GM19372 (cell line): ENCODE measurements around the gene EVPLL.
"Not testable (repeated sequence)": the region's sequence is repeated elsewhere in the genome, so short reads cannot be mapped to it uniquely, and the experiment has no call there.

Experiments used
- ATAC-seq: cut with Tn5 transposase; IDR thresholded peaks from one replicate; pipeline ENCODE4 v1.9.1; 2021; ENCODE audit warnings: mild to moderate bottlenecking, low read depth, moderate library complexity; ENCODE audit not compliant: unreplicated experiment

EVPLL gene

GRCh38 chr17:18378614-18379013 lies 1.0 kb downstream of the EVPLL start:
- ATAC-seq: not testable (repeated sequence)

GRCh38 chr17:18379246-18380146 lies 1.9 kb downstream of the EVPLL start:
- no peak for ATAC-seq

- ATAC-seq: no peak
Measured at GRCh38 chr17:18380471-18381157, 3.0 kb downstream of the EVPLL start.

GRCh38 chr17:18381158-18381952 lies 3.8 kb downstream of the EVPLL start:
- no peak for ATAC-seq

DNA sequence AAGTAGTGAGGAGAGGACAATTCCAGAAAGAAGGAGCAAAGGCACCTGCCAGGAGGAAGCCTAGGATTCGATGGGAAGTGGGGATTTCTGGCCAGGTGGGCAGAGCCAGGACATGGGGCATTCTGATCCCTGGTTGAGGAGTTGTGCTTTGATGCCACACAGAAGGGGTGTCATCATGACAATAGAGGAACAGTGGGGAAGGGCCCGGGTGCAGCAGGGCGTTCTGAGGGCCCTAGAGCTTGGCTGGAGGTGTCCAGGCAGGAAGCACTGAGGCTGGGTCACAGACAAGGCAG lies 4.3 kb downstream of the EVPLL start:
- ATAC-seq: no peak

DNA sequence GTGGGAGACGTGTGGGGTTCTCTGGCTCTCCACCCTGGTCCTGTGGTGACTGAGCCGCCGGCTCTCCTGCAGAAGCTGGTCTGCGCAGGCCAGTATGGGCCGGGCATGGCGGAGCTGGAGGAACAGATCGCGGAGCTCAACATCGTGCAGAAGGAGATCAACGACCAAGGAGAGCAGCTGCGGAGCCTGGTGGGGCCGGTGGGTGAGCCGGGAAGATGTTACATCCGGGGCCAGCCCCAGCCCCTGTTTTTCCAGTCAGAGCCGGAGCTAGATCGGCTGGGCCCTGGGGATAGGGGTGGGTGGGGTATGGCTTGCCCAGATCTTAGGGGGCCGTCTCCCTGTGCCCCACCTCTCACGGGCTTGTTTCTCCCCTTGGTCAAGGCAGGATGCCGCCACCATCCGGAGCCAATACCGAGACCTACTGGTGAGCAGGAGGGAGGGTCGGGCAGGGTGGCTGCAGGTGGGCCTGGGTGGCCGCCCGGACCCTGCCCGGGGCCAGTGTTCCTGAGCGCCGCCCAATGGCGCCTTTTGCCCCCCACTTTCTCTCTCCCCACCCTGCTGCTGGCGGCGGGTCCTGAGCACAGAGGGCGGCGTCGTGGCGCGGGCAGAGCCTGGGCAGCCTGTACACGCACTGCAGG lies 5.0 kb downstream of the EVPLL start:
- ATAC-seq: no peak

GRCh38 chr17:18383079-18383481 lies 5.5 kb downstream of the EVPLL start:
- ATAC-seq: not testable (repeated sequence)

DNA sequence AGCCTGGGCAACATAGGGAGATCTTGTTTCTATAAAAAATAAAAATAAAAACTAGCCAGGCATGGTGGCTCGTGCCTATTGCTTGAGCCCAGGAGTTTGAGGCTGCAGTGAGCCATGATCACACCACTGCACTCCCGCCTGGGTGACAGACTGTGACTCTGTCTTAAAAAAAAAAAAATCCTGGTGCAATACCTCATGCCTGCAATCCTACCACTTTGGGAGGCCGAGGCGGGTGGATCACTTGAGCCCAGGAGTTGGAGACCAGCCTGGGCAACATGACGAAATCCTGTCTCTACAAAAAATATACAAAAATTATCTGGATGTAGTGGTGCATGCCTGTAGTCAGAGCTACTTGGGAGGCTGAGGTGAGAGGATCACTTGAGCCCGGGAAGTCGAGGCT lies 6.7 kb downstream of the EVPLL start:
- not testable (repeated sequence) for ATAC-seq

GRCh38 chr17:18387583-18387982 lies 10.0 kb downstream of the EVPLL start:
- ATAC-seq: not testable (repeated sequence)

GRCh38 chr17:18388266-18388665 lies 10.7 kb downstream of the EVPLL start:
- ATAC-seq: not testable (repeated sequence)

- not testable (repeated sequence) for ATAC-seq
Measured at GRCh38 chr17:18388728-18389127, 11.2 kb downstream of the EVPLL start.

DNA sequence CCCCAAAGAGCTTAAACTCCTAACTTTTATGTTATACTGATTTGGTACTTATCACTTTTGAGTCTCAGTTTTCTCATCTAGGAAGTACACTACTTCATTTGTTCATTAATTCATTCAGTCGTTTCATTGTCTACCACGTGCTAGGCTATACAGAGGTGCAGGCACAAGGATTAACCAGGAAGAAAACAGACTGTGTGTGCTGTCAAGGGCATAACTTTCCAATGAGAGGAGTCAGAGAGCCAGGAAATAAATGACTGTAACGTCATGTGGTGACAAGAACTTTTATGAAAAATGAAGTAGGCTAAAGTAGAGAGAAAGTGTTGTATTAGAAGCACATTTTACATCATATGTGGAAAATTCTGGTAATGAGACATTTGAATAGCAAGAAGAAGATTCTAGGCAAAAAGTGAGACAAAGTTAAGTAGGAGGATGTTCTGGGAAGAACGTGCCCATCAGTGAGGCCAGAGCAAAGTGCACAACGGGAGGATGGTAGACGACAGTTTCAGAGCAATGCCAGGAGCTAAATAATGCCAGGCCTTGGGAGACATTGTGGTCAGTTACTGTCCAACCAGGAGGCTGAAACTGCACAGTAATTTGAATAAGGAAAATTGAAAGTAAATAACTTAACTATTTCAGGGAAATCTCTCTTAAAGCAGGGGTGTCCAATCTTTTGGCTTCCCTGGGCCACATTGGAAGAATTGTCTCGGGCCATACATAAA lies 24.5 kb downstream of the EVPLL start:
- not testable (repeated sequence) for ATAC-seq

- ATAC-seq: not testable (repeated sequence)
Measured at GRCh38 chr17:18403166-18403565, 25.6 kb downstream of the EVPLL start.

DNA sequence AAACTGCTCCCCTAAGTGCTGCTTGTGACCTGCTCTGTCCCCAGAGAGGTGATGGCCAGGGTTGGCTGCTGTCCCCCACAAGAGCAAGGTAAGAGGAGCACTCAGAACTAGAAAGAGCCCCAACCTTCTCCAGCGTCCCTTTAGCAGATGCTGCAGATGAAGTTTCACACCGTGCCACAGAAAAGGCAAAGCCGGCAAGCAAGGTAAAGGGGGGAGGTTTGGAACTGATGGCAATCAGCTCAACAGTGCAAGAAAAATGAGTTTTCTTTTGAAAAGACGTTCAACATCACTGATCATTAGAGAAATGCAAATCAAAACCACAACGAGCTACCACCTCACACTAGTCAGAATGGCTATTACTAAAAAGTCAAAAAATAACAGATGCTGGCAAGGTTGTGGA lies 26.0 kb downstream of the EVPLL start:
- ATAC-seq: peak; percentile 70

DNA sequence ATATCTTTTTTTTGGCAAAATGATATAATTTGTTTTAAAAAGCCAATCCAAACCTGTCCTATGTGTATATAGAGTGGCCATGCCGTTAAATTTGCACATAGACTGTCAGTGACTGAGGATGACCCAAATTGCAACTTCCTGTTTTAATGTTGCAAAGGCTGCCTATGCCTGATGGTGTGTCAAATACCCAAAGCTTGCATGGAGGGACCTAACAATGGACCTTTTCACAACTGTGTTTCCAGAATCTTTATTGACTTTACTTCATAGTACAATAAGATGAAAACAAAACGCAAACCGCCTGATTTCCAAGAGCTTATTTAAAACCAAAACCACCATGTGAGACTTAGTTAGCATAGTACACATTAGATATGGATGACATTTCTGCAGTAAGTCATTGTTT lies 31.3 kb downstream of the EVPLL start:
- not testable (repeated sequence) for ATAC-seq

GRCh38 chr17:18409321-18409720 lies 31.7 kb downstream of the EVPLL start:
- ATAC-seq: not testable (repeated sequence)

GRCh38 chr17:18410736-18411135 lies 33.2 kb downstream of the EVPLL start:
- not testable (repeated sequence) for ATAC-seq

DNA sequence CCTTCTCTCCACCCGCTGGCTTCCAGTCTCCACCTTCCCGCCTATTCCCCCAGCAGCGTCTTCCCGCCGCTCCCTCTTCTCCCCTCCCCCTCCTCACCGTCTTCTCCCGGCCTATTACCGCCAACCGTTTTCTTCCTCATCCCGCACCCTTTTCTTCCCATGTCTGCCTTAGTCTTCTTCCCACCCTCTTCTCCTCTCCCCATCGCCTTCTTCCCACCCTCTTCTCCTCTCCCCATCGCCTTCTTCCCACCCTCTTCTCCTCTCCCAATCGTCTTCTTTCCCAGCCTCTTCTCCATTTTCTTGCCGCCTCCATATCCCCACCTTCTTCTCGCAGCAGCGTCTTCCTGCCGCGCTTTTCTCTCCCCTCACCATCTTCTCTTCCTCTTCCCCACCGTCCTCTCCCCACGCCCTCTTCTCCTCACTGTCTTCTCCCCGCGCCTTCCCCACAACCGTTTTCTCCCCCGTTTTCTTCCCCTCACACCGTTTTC lies 33.8 kb downstream of the EVPLL start:
- peak; percentile 24 for ATAC-seq

DNA sequence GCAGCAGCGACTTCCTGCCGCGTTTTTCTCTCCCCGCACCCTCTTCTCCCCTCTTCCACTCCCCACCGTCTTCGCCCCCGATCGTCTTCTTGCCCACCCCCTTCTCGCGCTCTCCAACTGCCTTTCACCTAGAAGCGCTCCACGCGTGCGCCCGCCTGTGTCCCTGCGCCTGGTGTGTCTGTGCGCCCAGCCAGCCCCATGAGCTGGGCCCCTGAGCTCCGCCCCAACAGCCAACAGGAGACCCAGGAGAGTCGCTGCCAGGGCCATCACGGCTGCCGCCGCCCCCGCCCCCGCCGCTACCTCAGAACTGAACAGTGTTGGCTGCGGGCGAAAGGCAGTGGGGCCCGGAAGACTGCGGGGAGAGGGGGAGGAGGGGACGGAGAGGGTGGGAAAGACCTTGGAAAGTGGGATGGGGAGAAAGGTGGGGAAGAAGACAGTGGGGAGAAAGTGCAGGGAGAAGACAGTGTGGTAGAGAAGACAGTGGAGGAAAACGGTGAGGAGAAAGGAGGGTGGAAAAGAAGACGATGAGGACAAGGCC lies 34.5 kb downstream of the EVPLL start:
- ATAC-seq: peak; percentile 78
